Liver (tissue), 9 donors: ENCODE results near the gene SLC25A39. TPM values are rescaled to one million over a fixed set of nuclear protein-coding genes. Genes with fewer than 3 reads are reported as not detected.

Experiments used
- DNase-seq: peaks from one replicate; pipeline ENCODE4 v3.0.0-alpha.2; 2017; ENCODE audit warnings: low spot score
- H3K27ac ChIP-seq, 2 donors: one replicate each; pipeline ENCODE4 v1.7.0; 2013; ENCODE audit warnings: inconsistent platforms in 2 of 2, low read length in 2 of 2, control low read depth in 1 of 2, low read depth in 1 of 2, mild to moderate bottlenecking in 1 of 2
- H3K27me3 ChIP-seq, 4 donors: one replicate each; pipeline versions ENCODE4 v1.6.1 to v1.7.0; 2013; ENCODE audit warnings: low read length in 3 of 4, inconsistent platforms in 1 of 4, mild to moderate bottlenecking in 1 of 4, moderate library complexity in 1 of 4; ENCODE audit not compliant: control insufficient read depth in 4 of 4, insufficient read depth in 4 of 4
- H3K36me3 ChIP-seq, 4 donors: one replicate each; pipeline versions ENCODE4 v1.6.1 to v1.7.0; 2013; ENCODE audit warnings: low read length in 3 of 4, mild to moderate bottlenecking in 3 of 4, low read depth in 1 of 4, moderate library complexity in 1 of 4; ENCODE audit not compliant: control insufficient read depth in 4 of 4, insufficient read depth in 3 of 4
- H3K4me1 ChIP-seq, 4 donors: one replicate each; pipeline versions ENCODE4 v1.6.1 to v1.7.0; 2013; ENCODE audit warnings: low read length in 3 of 4, mild to moderate bottlenecking in 3 of 4, moderate library complexity in 1 of 4; ENCODE audit not compliant: control insufficient read depth in 4 of 4, insufficient read depth in 4 of 4
- H3K4me3 ChIP-seq, 3 donors: one replicate each; pipeline versions ENCODE4 v1.6.1 to v1.7.0; 2013; ENCODE audit warnings: low read length in 3 of 3, control low read depth in 1 of 3, low read depth in 1 of 3, mild to moderate bottlenecking in 1 of 3
- H3K9ac ChIP-seq, 2 donors: one replicate each; pipeline ENCODE4 v1.7.0; 2013; ENCODE audit warnings: low read length in 2 of 2, mild to moderate bottlenecking in 2 of 2, moderate library complexity in 2 of 2, control low read depth in 1 of 2, low read depth in 1 of 2
- H3K9me3 ChIP-seq, 4 donors: one replicate each; pipeline versions ENCODE4 v1.6.1 to v1.7.0; 2013; ENCODE audit warnings: low read length in 3 of 4; ENCODE audit not compliant: control insufficient read depth in 4 of 4
- EGR1 ChIP-seq, 2 donors: IDR thresholded peaks; 2 replicates each; pipeline ENCODE4 v1.6.1; 2016 to 2018; ENCODE audit warnings: antibody characterized with exemption in 2 of 2, low read depth in 2 of 2
- FOXA1 ChIP-seq: IDR thresholded peaks from 2 replicates; pipeline ENCODE4 v1.6.1; 2016; ENCODE audit warnings: antibody characterized with exemption
- FOXA2 ChIP-seq: IDR thresholded peaks from 2 replicates; pipeline ENCODE4 v1.6.1; 2016; ENCODE audit warnings: antibody characterized with exemption
- GABPA ChIP-seq, 2 donors: IDR thresholded peaks in 1 of 2; conservative IDR thresholded peaks in 1 of 2; 2 replicates each; pipeline ENCODE4 v1.6.1; 2016; ENCODE audit warnings: antibody characterized with exemption in 2 of 2, mild to moderate bottlenecking in 1 of 2, moderate library complexity in 1 of 2
- HNF4A ChIP-seq, 2 donors: conservative IDR thresholded peaks; 2 replicates each; pipeline ENCODE4 v1.6.1; 2016; ENCODE audit warnings: antibody characterized with exemption in 2 of 2, mild to moderate bottlenecking in 2 of 2
- HNF4G ChIP-seq: IDR thresholded peaks from 2 replicates; pipeline ENCODE4 v1.6.1; 2016; ENCODE audit warnings: antibody characterized with exemption
- JUND ChIP-seq, 2 donors: IDR thresholded peaks; 2 replicates each; pipeline ENCODE4 v1.6.1; 2016; ENCODE audit warnings: antibody characterized with exemption in 2 of 2
- NR2F2 ChIP-seq: IDR thresholded peaks from 2 replicates; pipeline ENCODE4 v1.6.1; 2016; ENCODE audit warnings: antibody characterized with exemption
- RAD21 ChIP-seq, 2 donors: IDR thresholded peaks; 2 replicates each; pipeline ENCODE4 v1.6.1; 2016; ENCODE audit warnings: antibody characterized with exemption in 2 of 2, mild to moderate bottlenecking in 2 of 2
- SP1 ChIP-seq: IDR thresholded peaks from 2 replicates; pipeline ENCODE4 v1.6.1; 2018; ENCODE audit warnings: antibody characterized with exemption, mild to moderate bottlenecking
- YY1 ChIP-seq: IDR thresholded peaks from 2 replicates; pipeline ENCODE4 v1.6.1; 2016; ENCODE audit warnings: antibody characterized with exemption, mild to moderate bottlenecking
- WGBS: extraction: QIAGEN DNeasy Blood & Tissue Kit; methylation state at CpG from one replicate; pipeline ENCODE4 v1.1.7; 2013; 5-methylcytosine and 5-hydroxymethylcytosine counted together
- polyA plus RNA-seq, 2 donors: library from polyadenylated mRNA; stranded (reverse) in 1 of 2; unstranded in 1 of 2; fragments of 200-250 nt in 1 of 2; fragments of >200 nt in 1 of 2; fragmentation: Nextera tagmentation in 1 of 2; extraction: Ambion mirVana in 1 of 2; gene quantifications; one replicate each; pipeline versions ENCODE4 v1.2.1 to v1.2.3, GENCODE V29; 2013 to 2015
- total RNA-seq, 2 donors: library from RNA; depleted of rRNA; stranded (reverse); fragments of >200 nt; gene quantifications; one replicate each; pipeline ENCODE4 v1.2.3, GENCODE V29; 2014
- TF ChIP-seq, protein P1 (sequence below): IDR thresholded peaks from 2 replicates; pipeline ENCODE4 v1.6.1; 2016; ENCODE audit warnings: antibody characterized with exemption
- TF ChIP-seq, protein P2 (sequence below): IDR thresholded peaks from 2 replicates; pipeline ENCODE4 v1.6.1; 2016; ENCODE audit warnings: antibody characterized with exemption, mild to moderate bottlenecking
- TF ChIP-seq, protein P3 (sequence below): IDR thresholded peaks from 2 replicates; pipeline ENCODE4 v1.6.1; 2016; ENCODE audit warnings: antibody characterized with exemption
- TF ChIP-seq, protein P4 (sequence below): IDR thresholded peaks from 2 replicates; pipeline ENCODE4 v1.6.1; 2016; ENCODE audit warnings: antibody characterized with exemption
- TF ChIP-seq, protein P5 (sequence below): fragments of 150-350 bp; IDR thresholded peaks from 2 replicates; pipeline ENCODE4 v1.5.1; 2017; ENCODE audit warnings: improper control_type of control experiment, low read depth, low read length; ENCODE audit not compliant: missing input control
- donor health status: healthy.
- donor health status: healthy.
- donor health status: healthy.
- donor health status: healthy.
- donor health status: healthy.

SLC25A39 gene
- total and polyA plus RNA-seq, 4 donors, result 62.0 to 395 (median 83.8) TPM

DNA sequence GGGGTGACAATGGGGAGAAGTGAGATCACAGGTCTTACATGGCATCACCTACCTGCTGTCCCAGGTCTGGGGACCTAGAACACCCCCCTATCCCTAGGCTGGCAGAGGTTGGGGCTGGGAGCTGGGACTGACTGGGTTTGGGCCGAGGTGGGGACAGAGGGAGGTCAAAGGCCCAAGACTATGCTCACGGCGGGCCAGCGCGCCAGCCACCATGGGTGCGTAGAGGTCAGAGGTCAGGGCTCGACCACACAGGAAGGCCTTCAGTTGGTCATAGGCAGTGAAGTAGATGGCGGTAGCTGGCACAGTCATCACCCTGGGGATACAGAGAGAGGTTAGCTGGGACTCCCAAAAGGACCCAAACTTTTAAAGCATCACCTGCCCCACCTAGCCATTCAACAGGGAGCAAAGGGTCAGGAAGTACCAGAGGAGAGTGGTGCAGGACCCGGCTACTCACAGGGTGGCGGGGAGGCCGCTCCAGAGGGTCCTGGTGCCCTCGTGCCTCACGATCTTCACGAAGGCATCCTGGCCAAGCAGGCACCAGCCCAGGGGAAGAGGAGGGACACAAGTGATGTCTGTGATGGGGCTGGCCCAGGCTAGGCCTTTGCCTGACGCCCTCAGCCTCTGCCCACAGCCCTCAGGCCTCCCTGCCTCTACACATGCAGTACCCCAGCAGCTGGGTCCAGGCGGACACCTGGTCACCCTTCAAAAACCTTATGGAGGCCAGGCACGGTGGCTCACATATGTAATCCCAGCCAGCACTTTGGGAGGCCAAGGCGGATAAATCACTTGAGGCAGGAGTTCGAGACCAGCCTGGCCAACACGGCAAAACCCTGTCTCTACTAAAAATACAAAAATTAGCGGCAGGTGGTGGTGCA is 3.1 kb downstream of the SLC25A39 start:
- TF ChIP-seq NR2F2 (no peak), FOXA1 (no peak), SP1 (no peak), JUND (IDR thresholded peaks at IDR 0.05) (no peak), YY1 (no peak), GABPA (IDR thresholded peaks at IDR 0.05 in 1 of 2, conservative IDR thresholded peaks at IDR 0.05 in 1 of 2) (no peak), FOXA2 (no peak)
- TF ChIP-seq, protein P1, sequence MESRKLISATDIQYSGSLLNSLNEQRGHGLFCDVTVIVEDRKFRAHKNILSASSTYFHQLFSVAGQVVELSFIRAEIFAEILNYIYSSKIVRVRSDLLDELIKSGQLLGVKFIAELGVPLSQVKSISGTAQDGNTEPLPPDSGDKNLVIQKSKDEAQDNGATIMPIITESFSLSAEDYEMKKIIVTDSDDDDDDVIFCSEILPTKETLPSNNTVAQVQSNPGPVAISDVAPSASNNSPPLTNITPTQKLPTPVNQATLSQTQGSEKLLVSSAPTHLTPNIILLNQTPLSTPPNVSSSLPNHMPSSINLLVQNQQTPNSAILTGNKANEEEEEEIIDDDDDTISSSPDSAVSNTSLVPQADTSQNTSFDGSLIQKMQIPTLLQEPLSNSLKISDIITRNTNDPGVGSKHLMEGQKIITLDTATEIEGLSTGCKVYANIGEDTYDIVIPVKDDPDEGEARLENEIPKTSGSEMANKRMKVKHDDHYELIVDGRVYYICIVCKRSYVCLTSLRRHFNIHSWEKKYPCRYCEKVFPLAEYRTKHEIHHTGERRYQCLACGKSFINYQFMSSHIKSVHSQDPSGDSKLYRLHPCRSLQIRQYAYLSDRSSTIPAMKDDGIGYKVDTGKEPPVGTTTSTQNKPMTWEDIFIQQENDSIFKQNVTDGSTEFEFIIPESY, result no peak
- TF ChIP-seq, protein P2, sequence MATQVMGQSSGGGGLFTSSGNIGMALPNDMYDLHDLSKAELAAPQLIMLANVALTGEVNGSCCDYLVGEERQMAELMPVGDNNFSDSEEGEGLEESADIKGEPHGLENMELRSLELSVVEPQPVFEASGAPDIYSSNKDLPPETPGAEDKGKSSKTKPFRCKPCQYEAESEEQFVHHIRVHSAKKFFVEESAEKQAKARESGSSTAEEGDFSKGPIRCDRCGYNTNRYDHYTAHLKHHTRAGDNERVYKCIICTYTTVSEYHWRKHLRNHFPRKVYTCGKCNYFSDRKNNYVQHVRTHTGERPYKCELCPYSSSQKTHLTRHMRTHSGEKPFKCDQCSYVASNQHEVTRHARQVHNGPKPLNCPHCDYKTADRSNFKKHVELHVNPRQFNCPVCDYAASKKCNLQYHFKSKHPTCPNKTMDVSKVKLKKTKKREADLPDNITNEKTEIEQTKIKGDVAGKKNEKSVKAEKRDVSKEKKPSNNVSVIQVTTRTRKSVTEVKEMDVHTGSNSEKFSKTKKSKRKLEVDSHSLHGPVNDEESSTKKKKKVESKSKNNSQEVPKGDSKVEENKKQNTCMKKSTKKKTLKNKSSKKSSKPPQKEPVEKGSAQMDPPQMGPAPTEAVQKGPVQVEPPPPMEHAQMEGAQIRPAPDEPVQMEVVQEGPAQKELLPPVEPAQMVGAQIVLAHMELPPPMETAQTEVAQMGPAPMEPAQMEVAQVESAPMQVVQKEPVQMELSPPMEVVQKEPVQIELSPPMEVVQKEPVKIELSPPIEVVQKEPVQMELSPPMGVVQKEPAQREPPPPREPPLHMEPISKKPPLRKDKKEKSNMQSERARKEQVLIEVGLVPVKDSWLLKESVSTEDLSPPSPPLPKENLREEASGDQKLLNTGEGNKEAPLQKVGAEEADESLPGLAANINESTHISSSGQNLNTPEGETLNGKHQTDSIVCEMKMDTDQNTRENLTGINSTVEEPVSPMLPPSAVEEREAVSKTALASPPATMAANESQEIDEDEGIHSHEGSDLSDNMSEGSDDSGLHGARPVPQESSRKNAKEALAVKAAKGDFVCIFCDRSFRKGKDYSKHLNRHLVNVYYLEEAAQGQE, result no peak
- TF ChIP-seq, protein P3, sequence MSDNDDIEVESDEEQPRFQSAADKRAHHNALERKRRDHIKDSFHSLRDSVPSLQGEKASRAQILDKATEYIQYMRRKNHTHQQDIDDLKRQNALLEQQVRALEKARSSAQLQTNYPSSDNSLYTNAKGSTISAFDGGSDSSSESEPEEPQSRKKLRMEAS, result no peak
- TF ChIP-seq, protein P4, sequence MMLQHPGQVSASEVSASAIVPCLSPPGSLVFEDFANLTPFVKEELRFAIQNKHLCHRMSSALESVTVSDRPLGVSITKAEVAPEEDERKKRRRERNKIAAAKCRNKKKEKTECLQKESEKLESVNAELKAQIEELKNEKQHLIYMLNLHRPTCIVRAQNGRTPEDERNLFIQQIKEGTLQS, result no peak
- H3K27ac ChIP-seq, result no peak overlapping the region
- no peak overlapping the region for H3K4me3 ChIP-seq
- H3K27me3 ChIP-seq, result no peaks in the 10 kb centered on the region
- DNase-seq, result no peak
- 89% methylated on average over 21 of the region's 21 CpGs for WGBS
- H3K4me1 ChIP-seq, result peaks cover 3 to 23% (median 10%) of the 10 kb centered on the region in 4 donors
- no peak overlapping the region for H3K9ac ChIP-seq
- H3K9me3 ChIP-seq, result no peaks in the 10 kb centered on the region
- H3K36me3 ChIP-seq, result peaks cover 2 to 28% (median 10%) of the 10 kb centered on the region in 4 donors

DNA sequence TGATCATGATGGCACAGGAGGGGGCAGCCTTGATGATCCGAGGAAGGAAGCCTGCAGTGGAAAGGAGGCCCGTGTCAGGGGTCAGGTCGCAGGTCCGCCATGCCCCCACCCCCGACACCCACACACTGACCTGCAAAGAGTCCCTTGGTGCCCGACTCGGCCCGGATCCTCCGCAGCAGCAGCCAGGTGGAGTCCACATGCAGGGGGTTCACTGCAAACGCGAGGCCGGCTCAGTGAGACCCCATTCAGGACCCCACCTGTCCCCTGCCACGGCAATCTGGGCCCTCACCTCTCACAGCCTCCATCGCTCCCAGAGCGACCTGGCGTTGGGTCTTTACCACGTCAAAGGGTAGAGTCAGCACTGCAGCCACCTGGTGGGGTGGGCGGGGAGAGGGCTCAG is 4.6 kb downstream of the SLC25A39 start:
- DNase-seq, result no peak
- Histone ChIP-seq H3K4me1 (peaks cover 3 to 15% (median 10%) of the 10 kb centered on the region in 4 donors), H3K27ac (no peak overlapping the region), H3K9me3 (no peaks in the 10 kb centered on the region), H3K9ac (no peak overlapping the region), H3K4me3 (no peak overlapping the region), H3K27me3 (peaks cover 0 to 4% (median 0%) of the 10 kb centered on the region in 4 donors), H3K36me3 (peaks cover 2 to 28% (median 10%) of the 10 kb centered on the region in 4 donors)
- TF ChIP-seq HNF4A (conservative IDR thresholded peaks at IDR 0.05), result no peak
- TF ChIP-seq HNF4G, result no peak
- no peak for TF ChIP-seq EGR1 (IDR thresholded peaks at IDR 0.05; ENCODE audit: low read depth in 2 of 2)
- TF ChIP-seq, protein P5, sequence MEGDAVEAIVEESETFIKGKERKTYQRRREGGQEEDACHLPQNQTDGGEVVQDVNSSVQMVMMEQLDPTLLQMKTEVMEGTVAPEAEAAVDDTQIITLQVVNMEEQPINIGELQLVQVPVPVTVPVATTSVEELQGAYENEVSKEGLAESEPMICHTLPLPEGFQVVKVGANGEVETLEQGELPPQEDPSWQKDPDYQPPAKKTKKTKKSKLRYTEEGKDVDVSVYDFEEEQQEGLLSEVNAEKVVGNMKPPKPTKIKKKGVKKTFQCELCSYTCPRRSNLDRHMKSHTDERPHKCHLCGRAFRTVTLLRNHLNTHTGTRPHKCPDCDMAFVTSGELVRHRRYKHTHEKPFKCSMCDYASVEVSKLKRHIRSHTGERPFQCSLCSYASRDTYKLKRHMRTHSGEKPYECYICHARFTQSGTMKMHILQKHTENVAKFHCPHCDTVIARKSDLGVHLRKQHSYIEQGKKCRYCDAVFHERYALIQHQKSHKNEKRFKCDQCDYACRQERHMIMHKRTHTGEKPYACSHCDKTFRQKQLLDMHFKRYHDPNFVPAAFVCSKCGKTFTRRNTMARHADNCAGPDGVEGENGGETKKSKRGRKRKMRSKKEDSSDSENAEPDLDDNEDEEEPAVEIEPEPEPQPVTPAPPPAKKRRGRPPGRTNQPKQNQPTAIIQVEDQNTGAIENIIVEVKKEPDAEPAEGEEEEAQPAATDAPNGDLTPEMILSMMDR, result no peak
- TF ChIP-seq FOXA1, result no peak
- TF ChIP-seq SP1, result no peak
- no peak for TF ChIP-seq FOXA2
- TF ChIP-seq NR2F2, result no peak
- TF ChIP-seq, protein P2, result no peak
- TF ChIP-seq RAD21 (IDR thresholded peaks at IDR 0.05), result no peak
- TF ChIP-seq, protein P4, result no peak
- 85% methylated on average over 18 of the region's 18 CpGs for WGBS
